ENCODE measurements around the gene PAFAH2. TPM values are rescaled to one million over a fixed set of nuclear protein-coding genes. Genes with fewer than 3 reads are reported as not detected.

The PAFAH2 gene
- total and polyA plus RNA-seq, 12 donors: 6.6 to 32.8 (median 13.6) TPM

GRCh38 chr1:25971811-25972180, 26.1 kb downstream of the PAFAH2 start:
- no peaks in the 10 kb centered on the region for H3K4me1 ChIP-seq (replicated peaks in 1 of 2)
- no peak for DNase-seq
- H3K4me3 ChIP-seq: no peak overlapping the region
- peaks cover 0 to 39% of the 10 kb centered on the region in 2 donors for H3K36me3 ChIP-seq (replicated peaks in 1 of 2)
- intact Hi-C loops (cut with DNase I): no loop called here
- 69 to 73% (median 72%) methylated on average over 1 of the region's 1 CpG for WGBS, 4 donors
- H3K27me3 ChIP-seq: no peaks in the 10 kb centered on the region
- TF ChIP-seq CTCF (IDR thresholded peaks at IDR 0.05): no peak
- TF ChIP-seq POLR2A (IDR thresholded peaks at IDR 0.05): no peak
- no peak overlapping the region for H3K27ac ChIP-seq
- H3K9me3 ChIP-seq (replicated peaks in 1 of 3): no peaks in the 10 kb centered on the region

GRCh38 chr1:25971066-25971810, 26.6 kb downstream of the PAFAH2 start:
- no peak for TF ChIP-seq CTCF (IDR thresholded peaks at IDR 0.05)
- TF ChIP-seq POLR2A (IDR thresholded peaks at IDR 0.05): no peak
- WGBS, 4 donors: 71 to 81% (median 77%) methylated on average over 8 of the region's 8 CpGs

DNA sequence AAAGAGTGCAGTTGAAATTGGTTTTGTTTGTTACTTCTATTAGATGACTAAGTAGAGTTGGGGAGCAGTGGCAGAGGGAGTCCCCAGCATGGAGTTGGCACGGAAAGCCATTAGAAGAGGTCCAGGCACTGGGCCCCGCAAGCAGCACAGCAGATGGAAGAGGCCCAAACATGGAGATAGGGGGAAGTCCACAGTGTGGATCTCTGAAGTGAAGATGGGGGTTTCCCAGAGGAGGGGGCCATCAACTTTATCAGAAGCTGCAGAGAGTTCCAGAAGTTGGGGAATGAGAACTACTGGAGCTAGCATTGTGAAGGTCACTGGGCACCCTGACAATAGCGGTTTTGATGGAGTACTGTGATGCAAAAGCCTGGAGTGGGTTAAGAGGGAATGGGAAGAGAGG, 30.6 kb downstream of the PAFAH2 start:
- H3K9me3 ChIP-seq (replicated peaks in 1 of 3): no peaks in the 10 kb centered on the region
- intact Hi-C loops (cut with DNase I): no loop called here
- no peak overlapping the region for H3K4me3 ChIP-seq
- no peaks in the 10 kb centered on the region for H3K4me1 ChIP-seq (replicated peaks in 1 of 2)
- H3K27me3 ChIP-seq: no peaks in the 10 kb centered on the region
- WGBS, 4 donors: 88 to 93% (median 93%) methylated on average over 3 of the region's 3 CpGs
- no peak for DNase-seq
- TF ChIP-seq CTCF (IDR thresholded peaks at IDR 0.05) (no peak), POLR2A (IDR thresholded peaks at IDR 0.05) (no peak)
- no peak overlapping the region for H3K27ac ChIP-seq
- peaks cover 0 to 9% of the 10 kb centered on the region in 2 donors for H3K36me3 ChIP-seq (replicated peaks in 1 of 2)

More at GRCh38 chr1:25971066-25971810, 26.6 kb downstream of the PAFAH2 start:
- Histone ChIP-seq H3K36me3 (replicated peaks in 1 of 2) (peaks cover 0 to 34% of the 10 kb centered on the region in 2 donors), H3K27ac (no peak overlapping the region), H3K9me3 (replicated peaks in 1 of 3) (no peaks in the 10 kb centered on the region), H3K27me3 (no peaks in the 10 kb centered on the region), H3K4me1 (replicated peaks in 1 of 2) (no peaks in the 10 kb centered on the region), H3K4me3 (no peak overlapping the region)
- no peak for DNase-seq
- intact Hi-C loops (cut with DNase I): no loop called here

GRCh38 chr1:25959611-25960010, 38.3 kb downstream of the PAFAH2 start:
- Histone ChIP-seq H3K36me3 (replicated peaks in 1 of 2) (peaks cover 0 to 30% of the 10 kb centered on the region in 2 donors), H3K27me3 (no peaks in the 10 kb centered on the region), H3K27ac (no peak overlapping the region), H3K4me3 (no peak overlapping the region), H3K9me3 (replicated peaks in 1 of 3) (no peaks in the 10 kb centered on the region), H3K4me1 (replicated peaks in 1 of 2) (no peaks in the 10 kb centered on the region)
- 96 to 98% (median 97%) methylated on average over 2 of the region's 2 CpGs for WGBS, 4 donors
- DNase-seq: no peak
- TF ChIP-seq CTCF (IDR thresholded peaks at IDR 0.05): no peak
- no peak for TF ChIP-seq POLR2A (IDR thresholded peaks at IDR 0.05)
- intact Hi-C loops (cut with DNase I): no loop called here

Measured in adrenal gland (tissue), 12 donors.